HG03520 (cell line): ENCODE results near the gene DNAH12.
"Not testable (repeated sequence)": the region's sequence is repeated elsewhere in the genome, so short reads cannot be mapped to it uniquely, and the experiment has no call there.

Experiments used
- ATAC-seq: cut with Tn5 transposase; IDR thresholded peaks from one replicate; pipeline ENCODE4 v1.9.1; 2021; ENCODE audit warnings: mild to moderate bottlenecking, moderate library complexity; ENCODE audit not compliant: unreplicated experiment

Gene DNAH12

DNA sequence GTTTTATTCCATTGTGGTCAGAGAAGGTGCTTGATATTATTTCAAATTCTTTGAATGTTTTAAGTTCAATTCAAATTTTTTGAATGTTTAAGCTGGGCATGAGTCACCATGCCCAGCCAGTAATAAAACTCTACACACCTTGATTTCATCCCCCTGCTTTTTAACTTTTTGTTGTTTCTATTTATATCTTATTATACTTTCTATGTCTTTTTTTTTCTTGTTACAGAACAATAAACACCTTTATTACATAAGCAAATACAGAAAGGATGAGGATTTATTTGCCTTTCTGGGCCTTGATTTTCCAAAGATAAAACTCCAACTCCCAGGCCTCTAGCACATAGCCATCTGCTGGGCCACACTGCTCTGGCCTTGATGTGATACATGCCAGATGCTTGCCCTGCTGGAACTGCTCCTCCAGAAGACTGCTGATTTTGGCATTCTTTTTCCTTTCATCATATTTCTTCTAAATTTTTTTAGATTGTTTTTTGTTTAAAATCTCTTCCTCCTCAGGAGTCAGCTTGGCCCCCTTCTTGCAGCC lies 14.0 kb downstream of the DNAH12 start:
- ATAC-seq: no peak

DNA sequence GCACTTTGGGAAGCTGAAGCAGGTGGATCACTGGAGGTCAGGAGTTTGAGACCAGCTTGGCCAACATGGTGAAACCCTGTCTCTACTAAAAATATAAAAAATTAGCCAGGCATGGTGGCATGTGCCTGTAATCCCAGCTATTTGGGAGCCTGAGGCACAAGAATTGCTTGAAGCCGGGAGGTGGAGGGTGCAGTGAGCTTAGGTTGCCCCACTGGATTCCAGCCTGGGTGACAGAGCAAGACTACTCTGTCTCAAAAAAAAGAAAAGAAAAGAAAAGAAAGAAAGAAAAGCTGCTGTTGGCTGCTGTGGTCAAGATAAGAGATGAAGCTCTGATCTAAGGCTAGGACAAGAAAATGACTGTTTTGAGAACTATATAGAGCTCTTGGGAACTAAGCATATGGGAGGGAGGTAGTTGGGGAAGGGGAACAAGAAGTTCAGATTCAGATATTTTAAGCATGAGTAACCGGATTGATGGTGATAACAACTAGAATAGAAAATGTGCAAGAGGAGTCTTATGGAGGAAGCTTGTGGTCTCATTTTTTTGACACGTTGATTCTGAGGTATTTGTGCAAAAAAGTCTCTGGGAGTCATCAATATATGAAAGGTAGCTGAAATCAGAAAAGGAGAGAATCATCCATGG lies 25.7 kb downstream of the DNAH12 start:
- ATAC-seq: no peak

DNA sequence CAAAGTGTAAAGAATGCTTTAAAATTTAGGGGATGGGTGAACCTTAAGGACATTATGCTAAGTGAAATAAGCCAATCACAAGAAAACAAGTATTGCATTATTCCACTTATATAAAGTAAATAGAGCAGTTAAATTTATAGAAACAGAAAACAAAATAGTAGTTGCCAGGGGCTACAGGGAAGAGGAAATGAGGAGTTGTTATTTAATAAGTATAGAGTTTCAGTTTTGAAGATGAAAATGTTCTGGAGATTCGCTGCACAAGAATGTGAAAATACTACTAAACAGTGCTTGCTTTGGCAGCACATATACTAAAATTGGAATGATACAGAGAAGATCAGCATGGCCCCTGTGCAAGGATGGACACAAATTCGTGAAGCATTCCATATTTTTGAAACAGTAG lies 32.0 kb downstream of the DNAH12 start:
- ATAC-seq: no peak

DNA sequence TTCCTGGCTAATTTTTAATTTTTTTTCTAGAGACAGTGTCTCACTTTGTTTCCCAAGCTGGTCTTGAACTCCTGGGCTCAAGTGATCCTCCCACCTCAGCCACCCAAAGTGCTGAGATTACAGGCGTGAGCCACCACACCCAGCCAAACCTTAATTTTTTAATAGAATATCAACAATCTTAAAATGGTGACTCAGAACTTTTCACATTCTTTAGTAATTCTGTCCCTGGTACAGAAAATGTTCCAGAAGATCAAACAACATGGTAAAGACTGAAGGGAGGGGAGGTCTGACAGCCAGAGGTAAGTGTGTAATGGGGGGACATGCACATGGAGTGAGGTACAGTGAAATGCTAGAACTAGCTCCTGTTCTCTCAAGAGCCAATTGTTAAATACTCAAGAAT lies 38.2 kb downstream of the DNAH12 start:
- no peak for ATAC-seq

DNA sequence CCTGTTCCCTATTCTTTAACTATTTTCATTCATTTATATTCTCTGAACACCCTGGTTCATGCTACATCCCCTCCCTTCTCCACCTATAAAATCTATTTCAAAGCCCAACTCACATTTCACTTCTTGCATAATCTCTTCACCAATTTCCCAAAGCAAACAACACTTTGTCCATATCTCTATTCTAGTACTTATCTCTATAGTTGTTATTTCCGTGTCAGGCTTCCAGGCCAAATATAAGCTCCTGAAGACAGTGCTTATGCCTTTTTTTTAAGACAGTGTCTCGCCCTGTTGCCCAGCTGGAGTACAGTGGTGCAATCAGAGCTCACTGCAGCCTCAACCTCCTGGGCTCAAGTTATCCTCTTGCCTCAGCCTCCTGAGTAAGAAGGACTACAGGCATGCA lies 43.6 kb downstream of the DNAH12 start:
- no peak for ATAC-seq

DNA sequence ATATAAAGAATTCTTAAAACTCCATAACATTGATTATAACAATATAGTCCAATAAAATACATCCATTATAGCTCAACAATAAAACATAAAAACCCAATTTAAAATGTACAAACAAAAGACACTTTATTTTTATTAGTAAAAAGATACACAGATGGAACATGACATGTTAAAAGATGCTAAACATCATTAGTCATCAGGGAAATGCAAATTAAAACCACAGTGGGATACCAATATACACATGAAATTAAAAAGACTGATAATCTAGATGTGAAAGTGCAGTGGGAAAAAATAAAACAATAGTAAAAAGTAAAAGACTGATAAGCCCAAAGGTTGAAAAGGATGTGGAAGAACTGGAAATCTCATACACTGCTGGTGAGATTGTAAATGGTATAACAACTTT lies 46.2 kb downstream of the DNAH12 start:
- ATAC-seq: no peak

DNA sequence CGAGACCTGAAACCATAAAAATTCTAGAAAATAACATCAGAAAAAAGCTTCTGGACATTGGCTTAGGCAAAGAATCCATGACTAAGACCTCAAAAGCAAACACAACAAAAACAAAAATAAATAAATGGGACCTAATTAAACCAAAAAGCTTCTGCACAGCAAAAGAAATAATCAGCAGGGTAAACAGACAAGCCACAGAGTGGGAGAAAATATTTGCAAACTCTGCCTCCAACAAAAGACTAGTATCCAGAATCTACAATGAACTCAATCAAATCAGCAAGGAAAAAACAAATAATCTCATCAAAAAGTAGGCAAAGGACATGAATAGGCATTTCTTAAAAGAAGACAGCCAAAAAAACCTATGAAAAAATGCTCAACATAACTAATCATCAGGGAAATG lies 59.6 kb downstream of the DNAH12 start:
- ATAC-seq: no peak

DNA sequence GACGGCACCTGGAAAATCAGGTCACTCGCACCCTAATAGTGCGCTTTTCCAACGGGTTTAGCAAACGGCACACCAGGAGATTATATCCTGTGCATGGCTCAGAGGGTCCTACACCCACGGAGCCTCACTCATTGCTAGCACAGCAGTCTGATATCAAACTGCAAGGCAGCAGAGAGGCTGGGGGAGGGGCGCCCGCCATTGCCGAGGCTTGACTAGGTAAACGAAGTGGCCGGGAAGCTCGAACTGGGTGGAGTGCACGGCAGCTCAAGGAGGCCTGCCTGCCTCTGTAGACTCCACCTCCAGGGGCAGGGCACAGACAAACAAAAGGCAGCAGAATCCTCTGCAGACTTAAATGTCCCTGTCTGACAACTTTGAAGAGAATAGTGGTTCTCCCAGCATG lies 67.0 kb downstream of the DNAH12 start:
- ATAC-seq: not testable (repeated sequence)

DNA sequence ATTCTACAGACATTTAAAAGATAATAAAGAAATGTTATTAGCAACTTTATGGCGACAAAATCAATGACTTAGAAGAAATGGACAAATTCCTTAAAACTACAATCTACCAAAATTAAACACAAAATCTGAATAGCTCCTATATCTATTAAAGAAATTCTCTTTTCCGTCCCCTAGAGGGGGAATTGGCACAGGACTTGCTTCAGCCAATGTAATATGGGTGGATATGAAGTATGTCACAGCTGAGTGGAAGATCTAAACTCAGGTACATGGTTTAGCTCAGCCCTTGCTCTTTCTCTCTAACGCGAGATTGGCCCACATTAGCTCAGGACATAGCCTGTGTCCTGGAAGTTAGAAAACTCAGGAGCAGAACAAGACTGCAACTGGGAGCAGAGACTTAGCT lies 79.3 kb downstream of the DNAH12 start:
- no peak for ATAC-seq

DNA sequence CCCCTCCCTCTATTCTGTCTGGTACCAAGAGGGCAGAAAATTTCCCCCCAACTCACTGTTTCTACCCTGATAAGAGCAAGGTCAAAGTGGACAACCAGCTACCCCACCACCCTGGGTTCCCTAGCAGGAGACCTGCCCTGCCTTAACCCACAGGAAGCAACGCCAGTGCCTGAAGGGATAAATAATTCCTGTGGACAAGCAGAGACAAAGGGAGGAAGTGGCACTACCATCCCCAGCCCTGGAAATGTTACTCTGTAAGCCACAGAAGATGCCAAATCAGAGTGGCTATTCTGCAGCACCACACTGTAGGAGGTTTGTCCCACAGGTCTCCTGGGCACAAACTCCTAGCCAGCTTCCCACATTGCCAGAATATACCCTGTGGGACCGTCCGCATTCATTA lies 80.1 kb downstream of the DNAH12 start:
- ATAC-seq: no peak

DNA sequence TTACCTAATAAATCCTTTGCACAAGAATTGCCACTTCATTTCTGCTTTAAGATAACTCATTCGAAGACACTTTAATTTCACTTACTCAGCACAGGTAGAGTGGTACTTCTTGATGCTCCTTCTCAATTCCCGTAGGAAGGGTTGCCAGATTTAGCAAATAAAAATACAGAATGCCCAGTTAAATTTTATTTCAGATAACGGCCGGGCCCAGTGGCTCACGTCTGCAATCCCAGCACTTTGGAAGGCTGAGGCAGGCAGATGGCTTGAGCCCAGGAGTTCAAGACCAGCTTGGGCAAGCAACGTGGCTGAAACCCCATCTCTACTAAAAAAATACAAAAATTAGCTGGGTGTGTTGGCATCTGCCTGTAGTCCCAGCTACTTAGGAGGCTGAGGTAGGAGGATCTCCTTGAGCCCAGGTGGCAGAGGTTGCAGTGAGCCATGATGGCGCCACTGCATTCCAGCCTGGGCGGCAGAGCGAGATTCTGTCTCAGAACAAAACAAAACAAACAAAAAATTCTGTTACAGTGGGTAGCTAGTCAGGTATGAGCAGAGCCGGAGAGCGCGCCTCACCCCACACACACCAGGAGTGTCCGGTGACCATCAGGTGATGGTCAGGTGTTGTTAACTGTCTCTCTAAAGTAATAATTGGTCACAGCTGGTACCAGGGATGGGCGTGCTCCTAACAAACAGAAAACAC lies 92.8 kb downstream of the DNAH12 start:
- no peak for ATAC-seq

DNA sequence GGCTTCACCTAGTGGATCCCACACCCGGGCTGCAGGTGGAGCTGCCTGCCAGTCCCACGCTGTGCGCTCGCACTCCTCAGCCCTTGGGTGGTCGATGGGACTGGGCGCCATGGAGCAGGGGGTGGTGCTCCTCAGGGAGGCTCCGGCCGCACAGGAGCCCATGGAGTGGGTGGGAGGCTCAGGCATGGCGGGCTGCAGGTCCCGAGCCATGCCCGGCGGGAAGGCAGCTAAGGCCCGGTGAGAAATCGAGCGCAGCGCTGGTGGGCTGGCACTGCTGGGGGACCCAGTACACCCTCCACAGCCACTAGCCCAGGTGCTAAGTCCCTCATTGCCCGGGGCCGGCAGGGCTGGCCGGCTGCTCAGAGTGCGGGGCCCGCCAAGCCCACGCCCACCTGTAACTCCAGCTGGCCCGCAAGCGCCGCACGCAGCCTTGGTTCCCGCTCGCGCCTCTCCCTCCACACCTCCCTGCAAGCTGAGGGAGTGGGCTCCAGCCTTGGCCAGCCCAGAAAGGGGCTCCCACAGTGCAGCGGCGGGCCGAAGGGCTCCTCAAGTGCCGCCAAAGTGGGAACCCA lies 94.8 kb downstream of the DNAH12 start:
- not testable (repeated sequence) for ATAC-seq

DNA sequence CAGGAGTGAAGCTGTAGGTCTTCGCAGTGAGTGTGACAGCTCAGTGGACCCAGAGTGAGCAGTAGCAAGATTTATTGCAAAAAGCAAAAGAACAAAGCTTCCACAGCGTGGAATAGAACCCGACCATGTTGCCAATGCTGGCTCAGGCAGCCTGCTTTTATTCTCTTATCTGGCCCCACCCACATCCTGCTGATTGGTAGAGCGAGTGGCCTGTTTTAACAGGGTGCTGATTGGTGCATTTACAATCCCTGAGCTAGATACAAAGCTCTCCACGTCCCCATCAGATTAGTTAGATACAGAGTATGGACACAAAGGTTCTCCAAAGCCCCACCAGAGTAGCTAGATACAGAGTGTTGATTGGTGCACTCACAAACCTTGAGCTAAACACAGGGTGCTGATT lies 95.7 kb downstream of the DNAH12 start:
- ATAC-seq: not testable (repeated sequence)

DNA sequence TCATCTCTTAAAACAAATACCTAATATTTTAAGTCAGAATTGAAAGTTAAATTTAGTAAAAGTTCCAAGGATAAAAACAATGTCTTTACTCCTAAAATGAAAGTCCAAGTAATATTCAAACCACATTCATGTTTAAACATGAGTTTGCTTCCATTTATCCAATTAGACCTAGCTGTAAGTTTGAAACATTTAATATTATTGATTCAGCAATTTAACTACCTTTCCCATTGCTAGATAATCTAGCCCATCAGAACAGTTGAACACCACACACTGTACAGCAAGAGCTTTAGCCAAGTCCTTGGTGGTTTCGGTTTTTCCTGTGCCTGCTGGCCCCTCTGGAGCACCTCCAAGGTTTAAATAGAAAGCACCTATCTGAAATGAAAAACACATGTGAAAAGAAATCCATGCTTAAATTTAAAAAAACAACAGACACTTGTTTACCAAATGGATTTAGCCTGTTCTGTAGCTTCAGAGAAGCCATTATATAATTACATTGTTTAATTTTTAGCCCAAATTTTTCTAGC lies 97.8 kb downstream of the DNAH12 start:
- no peak for ATAC-seq

DNA sequence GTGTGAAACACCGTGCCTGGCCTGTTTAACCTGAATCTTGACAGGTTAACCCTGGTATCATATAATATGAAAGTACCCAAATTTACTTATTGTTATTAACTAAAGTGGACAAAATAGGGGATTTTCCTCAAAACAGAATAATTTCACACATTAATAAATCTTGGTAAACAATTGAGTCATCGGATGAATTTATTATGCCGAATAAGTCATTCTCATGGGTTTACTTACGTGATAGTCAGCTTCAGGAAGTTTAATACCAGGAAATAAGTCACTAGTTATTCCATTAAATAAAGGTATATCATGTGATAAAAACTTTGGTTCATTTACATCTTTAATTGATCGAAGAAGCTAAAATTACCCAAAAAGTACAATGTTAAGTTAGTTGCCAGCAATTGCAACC lies 99.7 kb downstream of the DNAH12 start:
- ATAC-seq: no peak

DNA sequence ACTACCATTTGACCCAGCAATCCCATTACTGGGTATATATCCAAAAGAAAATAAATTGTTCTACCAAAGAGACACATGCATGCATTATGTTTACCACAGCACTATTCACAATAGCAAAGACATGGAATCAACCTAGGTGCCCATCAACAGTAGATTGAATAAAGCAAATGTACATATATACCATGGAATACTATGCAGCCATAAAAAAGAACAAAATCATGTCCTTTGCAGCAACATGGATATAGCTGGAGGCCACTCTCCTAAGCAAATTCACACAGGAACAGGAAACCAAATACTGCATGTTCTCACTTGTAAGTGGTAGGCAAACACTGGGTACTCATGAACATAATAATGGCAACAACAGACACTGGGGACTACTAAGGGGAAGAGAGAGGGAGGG lies 104.0 kb downstream of the DNAH12 start:
- not testable (repeated sequence) for ATAC-seq

DNA sequence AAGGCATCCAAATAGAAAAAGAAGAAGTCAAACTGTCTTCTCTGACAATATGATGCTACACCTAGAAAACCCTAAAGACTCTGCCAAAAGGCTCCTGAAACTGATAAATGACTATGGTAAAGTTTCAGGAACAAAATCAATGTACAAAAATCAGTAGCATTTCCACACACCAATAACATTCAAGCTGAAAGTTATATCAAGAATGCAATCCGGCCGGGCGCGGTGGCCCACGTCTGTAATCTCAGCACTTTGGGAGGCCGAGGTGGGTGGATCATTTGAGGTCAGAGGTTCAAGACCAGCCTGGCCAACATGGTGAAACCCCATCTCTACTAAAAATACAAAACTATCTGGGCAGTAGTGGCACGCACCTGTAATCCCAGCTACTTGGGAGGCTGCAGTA lies 105.7 kb downstream of the DNAH12 start:
- ATAC-seq: not testable (repeated sequence)

DNA sequence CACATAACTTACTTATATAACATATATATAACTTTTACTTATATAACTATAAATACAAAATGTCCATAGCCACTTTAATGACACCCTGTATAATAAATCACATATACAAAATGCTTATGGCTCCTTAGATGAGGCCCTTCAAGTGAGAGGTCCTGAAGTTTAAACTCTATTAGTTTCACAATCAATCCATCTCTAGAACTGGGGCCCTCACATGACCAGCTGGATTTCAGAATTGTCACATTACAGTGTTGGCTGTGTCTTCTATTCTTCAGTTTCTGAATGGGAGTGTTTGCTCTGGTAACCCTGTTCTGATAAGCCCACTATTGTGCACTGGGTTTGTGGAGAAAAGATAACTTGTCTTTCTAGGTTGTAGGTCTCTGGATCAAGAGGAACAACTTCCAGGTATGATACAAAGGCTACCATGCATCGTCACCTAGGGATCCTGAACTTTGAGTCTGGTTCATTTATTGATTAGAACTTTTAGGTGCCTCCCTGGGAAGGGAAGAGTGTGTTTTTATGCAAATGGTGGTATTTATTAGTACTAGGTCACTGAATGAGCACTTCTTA lies 107.9 kb downstream of the DNAH12 start:
- no peak for ATAC-seq

DNA sequence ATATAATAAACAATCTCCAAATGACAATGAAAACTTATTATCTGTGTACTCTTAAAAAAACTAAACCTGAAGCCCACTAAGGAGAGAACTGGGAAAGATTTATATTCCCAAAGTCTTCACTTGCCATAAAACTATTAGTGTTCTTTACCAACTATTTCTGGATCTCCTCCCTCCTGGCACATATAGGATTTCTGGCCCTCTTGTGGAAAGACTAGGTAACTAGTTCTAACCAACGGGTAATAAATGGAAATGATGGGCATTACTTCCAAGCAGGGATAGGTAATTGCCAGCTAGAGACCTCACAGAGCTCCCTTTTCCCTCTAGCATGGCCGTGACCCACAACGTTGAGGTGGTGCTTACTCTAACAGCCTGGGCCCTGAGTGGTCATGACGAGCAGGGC lies 110.1 kb downstream of the DNAH12 start:
- ATAC-seq: no peak

DNA sequence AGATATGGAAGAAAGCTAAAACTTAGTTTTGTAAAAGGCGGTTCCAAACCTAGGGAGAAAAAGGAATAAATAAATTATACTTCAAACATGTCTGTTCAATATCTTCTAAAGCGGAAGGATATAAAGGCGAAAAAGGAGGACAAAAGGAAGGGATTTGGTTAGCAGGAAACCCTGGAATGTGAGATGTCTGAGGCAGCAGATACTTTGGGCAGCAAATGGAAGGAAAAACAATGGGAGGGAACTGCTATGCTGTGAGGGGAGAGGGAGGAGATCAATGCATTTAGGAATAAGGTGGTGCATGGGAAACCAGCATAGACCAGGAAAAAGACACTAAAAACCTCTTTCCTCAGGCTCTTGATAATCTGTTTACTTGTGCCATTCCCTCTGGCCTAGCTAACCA lies 120.8 kb downstream of the DNAH12 start:
- no peak for ATAC-seq

DNA sequence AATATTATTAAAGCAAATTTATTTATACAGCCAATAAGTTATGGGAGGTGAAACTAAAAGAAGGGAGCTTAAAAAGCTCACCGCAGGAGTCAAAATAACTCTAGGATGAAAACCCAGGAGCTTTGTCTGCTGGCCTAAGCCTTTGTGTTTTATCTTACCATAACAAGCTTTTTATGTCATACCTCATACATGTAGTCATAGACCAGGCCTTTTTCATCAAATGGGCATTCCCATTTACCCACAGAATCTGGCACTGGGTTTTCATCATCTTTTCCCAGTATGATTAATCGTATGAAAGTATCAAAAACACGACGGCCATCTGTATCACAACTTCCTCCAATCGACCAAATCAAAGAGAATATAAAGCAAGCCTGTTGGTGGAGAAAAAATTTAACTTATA lies 122.8 kb downstream of the DNAH12 start:
- ATAC-seq: no peak

DNA sequence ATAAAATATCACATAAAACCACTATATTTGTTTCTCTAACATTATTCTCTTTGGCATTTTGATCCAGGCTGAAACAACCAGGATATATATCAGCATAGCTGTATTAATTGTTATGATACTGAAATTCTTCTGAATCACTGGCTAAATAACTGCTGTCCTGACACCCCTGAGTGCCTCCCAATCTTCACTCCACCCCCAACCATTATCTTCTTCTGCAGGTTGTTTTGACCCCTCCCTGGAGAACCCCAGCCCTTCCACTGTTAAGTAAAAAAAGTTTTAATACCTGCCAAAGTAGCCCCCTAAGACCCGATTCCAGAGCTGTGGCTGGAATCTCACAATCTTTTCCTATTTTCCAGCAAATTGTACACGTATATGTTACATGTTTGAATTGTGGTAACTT lies 124.1 kb downstream of the DNAH12 start:
- ATAC-seq: no peak
